Adrenal gland (tissue), 5 donors: ENCODE data around the gene FBXO21.

Source experiments
- POLR2A ChIP-seq, 2 donors: fragments of 450-650 bp; IDR thresholded peaks; one replicate each; pipeline ENCODE4 v1.6.1; 2017; ENCODE audit warnings: antibody characterized with exemption in 2 of 2, mild to moderate bottlenecking in 2 of 2, moderate library complexity in 1 of 2
- TF ChIP-seq, protein P1 (sequence below), 6 experiments: fragments of 450-650 bp in 4 of 6; fragments of 200-600 bp in 2 of 6; sonication (generic) in 1 of 6; IDR thresholded peaks; 1 replicate in 5 of 6; 2 replicates in 1 of 6; pipeline versions ENCODE4 v1.5.1 to v1.8.0; 2016 to 2021; ENCODE audit warnings: antibody characterized with exemption in 6 of 6, mild to moderate bottlenecking in 2 of 6, moderate library complexity in 1 of 6
- donor health status: DM: no; HTN: no; CAD: no.

DNA sequence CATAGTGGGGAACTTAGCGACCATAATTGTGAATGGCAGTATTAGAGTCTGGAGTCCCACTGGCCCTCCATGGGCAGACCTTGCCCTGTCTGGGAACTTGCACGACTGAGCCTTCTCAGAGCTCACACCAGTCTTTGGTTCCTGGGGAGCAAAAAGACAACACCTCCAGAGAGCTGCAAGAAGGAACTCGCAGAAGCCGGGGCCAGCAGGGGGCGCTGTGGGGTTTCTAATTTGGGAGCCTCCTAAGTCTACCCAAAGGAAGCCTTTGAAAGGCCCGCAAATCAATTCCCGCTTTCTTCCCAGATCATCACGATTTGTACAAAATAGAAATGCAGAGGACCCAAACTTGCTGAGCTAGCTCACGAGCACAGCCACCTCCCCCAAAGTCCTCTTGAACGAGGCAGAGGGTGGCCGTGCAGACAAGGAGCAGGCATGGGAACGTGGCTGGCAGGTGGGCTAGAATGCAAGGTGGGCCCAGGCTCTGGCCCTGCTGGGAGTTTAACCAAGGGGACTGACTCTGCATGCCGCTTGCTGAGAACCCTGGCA lies 46.3 kb upstream of the FBXO21 start:
- TF ChIP-seq, protein P1, sequence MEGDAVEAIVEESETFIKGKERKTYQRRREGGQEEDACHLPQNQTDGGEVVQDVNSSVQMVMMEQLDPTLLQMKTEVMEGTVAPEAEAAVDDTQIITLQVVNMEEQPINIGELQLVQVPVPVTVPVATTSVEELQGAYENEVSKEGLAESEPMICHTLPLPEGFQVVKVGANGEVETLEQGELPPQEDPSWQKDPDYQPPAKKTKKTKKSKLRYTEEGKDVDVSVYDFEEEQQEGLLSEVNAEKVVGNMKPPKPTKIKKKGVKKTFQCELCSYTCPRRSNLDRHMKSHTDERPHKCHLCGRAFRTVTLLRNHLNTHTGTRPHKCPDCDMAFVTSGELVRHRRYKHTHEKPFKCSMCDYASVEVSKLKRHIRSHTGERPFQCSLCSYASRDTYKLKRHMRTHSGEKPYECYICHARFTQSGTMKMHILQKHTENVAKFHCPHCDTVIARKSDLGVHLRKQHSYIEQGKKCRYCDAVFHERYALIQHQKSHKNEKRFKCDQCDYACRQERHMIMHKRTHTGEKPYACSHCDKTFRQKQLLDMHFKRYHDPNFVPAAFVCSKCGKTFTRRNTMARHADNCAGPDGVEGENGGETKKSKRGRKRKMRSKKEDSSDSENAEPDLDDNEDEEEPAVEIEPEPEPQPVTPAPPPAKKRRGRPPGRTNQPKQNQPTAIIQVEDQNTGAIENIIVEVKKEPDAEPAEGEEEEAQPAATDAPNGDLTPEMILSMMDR (IDR thresholded peaks at IDR 0.05): peak; percentile 43 to 81 (median 61)
- TF ChIP-seq POLR2A (IDR thresholded peaks at IDR 0.05): no peak
